Measurements from ENCODE around the gene KLK4. TPM values are rescaled to one million over a fixed set of nuclear protein-coding genes. Genes with fewer than 3 reads are reported as not detected.
"Not testable (repeated sequence)": the region's sequence is repeated elsewhere in the genome, so short reads cannot be mapped to it uniquely, and the experiment has no call there.

KLK4 gene
- polyA plus RNA-seq, 3 donors = not detected

DNA sequence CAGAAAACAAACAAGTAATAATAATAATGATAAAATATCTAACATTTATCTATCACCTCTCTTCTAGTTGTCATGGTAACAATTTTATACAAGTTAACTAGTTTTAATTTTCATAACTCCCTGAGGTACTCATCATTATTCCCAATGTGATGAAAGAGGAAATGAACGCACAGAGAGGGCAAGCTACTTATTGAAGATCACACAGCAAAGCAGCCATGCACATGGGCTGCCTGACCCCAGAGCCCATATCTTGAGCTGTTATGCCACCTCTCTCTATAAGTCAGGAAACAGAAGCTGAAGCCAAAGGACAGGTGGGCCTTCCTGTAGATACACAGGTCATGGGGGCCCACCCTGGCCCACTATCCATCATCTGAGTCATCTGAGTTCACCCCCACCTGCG is 4.9 kb upstream of the KLK4 start:
- DNase-seq (ENCODE audit: low read depth in 3 of 3, low spot score in 2 of 3) = no peak

DNA sequence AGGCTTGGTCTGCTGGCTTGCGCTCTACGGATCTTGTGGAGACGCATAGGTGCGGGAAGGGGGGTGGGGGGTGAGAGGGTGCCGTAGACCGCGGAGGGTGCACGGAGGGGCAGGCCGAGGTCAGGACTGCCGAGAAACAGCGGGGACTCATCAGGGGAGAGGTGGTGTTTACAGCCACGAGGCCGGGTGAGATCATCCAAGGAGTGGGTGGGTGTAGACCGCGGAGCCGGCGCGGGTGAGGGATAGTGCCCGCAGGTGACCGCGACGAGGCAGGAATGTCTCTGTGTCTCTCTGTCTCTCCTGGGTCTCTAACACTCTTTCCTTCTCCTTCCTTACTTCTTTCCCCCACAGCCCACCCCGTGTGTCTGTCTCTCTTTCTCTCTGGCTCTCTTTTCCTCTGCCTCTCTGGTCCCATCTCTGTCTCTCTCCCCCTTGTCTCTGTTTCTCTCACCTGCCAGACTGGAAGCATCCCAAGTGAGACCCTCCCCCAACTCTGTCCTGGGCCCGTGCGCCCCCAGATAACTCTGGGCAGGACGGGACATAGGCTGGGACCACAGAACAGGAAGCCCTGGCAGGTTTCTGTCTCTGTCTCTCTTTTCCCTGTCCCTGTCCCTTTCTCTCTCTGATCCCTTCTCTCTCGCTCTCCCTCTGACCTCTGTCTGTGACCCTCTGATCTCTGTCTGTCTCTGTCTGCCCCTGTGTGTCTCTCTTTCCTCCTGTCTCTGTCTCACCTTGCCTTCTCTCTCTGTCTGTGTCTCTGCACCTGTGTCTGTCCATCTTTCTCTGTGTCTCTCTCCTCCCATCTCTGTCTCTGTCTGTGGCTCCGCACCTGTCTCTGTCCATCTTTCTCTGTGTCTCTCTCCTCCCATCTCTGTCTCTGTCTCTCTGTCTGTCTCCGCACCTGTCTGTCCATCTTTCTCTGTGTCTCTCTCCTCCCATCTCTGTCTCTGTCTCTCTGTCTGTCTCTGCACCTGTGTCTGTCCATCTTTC is 1.8 kb upstream of the KLK4 start:
- no peak for DNase-seq (ENCODE audit: low read depth in 3 of 3, low spot score in 2 of 3)

DNA sequence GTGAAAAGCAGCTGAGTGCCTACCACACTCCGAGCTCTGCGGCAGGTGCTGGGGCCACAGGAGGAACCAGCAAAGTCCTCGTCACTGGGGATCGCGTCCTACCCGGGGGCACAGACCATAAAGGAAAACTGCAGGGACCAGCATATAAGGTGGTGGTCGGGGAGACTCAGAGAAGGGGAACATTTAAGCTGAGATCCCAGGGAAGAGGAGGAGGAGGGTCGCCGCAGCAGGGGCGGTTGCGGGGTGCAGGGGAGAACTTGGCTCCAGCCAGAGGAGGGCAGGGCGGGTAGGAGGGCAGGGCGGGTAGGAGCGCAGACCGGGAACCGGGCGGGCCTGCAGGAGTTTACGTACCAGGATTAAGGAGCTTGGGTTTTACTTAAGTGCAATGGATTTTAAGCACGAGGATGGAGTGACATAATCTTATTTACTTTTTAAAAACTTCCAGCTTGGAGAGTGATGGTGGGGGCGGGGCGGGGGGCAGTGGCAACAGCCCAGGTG is 956 bp upstream of the KLK4 start:
- no peak for DNase-seq (ENCODE audit: low read depth in 3 of 3, low spot score in 2 of 3)

DNA sequence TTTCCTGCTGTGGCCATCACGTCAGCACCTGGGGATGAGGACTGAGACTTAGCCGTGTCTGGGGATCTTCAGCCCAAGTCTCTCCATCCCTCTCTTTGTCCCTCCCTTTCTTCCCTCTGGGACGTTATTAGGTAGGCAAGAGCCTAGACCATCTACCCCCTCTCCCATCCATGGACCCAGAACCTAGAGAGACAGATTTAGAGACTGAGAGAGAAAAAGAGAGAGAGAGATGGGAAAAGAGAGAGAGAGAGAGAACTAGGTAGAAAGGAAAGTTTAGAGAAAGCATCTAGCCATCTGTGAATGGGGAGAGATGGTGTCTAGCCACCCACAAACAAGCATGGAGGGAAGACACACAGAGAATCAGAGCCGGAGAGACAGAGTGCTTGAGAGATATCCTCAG is 473 bp downstream of the KLK4 start:
- DNase-seq (ENCODE audit: low read depth in 3 of 3, low spot score in 2 of 3) = no peak

DNA sequence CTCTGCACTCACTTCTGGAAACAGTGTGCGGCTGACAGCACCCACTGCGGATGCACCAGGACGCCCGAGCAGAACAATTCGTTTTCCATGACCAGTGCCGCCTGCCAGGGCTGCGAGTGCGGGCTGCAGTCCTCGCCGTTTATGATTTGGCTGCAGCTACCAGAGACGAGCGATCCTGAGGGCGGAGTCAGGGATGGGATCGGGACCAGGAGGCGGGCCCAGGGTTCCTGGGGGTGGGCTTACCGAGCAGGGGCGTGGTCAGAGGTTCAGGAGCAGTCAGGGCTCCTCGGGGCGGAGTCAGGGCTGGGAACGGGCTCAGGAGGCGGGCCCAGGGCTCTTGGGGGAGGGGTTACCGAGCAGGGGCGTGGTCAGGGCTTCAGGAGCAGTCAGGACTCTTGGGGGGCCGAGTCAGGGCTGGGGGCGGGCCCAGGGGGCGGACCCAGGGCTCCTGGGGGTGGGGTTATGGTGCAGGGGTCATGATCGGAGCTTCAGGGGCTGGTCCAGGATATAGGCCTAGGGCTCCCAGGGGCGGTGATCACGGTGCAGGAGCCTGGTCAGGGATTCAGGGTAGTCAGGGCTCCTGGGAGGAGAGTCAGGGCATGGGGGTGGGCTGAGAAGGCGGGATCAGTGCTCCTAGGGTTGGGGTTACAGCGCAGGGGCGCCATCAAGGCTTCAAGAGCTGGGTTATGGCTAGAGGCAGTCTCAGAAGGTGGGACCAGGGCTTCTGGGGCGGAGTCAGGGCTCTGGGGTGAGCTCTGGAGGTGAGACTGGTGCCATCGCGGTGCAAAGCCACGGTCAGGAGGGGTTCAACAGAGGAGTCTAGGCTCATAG is 1.7 kb downstream of the KLK4 start:
- no peak for DNase-seq (ENCODE audit: low read depth in 3 of 3, low spot score in 2 of 3)

DNA sequence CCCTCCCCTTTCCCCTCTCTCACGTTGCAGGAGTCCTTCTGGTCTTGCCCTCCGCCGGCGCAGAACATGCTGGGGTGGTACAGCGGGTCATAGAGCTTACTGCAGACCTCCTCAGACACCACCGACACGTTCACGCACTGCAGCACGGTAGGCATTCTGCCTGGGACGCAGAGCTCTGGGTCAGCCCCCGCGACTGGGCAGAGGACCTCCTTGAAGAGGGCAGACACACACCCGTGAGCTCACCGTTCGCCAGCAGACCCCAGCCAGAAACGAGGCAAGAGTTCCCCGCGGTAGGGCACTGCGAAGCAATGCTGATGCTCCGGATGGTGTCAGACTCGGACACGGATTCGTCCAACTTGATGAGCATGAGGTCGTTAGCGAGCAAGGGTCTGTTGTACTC is 2.9 kb downstream of the KLK4 start:
- DNase-seq (ENCODE audit: low read depth in 3 of 3, low spot score in 2 of 3) = no peak

DNA sequence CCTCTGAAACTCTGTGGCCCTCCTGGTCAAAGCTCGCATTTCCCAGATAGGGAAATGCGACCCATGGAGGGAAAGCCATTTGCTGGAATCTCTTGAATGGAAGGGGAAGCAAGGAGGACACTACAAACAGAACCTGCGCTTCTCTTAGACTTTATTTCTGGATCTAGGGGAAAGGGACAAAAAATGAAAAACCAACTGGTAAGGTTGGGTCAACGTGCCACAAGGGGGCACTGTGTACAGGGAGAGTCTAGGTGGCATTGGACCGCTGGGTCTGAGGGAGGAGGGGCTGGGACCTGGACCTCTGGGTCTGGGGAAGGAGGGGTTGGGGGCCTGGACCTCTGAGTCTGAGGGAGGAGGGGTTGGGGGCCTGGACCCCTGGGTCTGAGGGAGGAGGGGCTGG is 5.0 kb downstream of the KLK4 start:
- no peak for DNase-seq (ENCODE audit: low read depth in 3 of 3, low spot score in 2 of 3)

DNA sequence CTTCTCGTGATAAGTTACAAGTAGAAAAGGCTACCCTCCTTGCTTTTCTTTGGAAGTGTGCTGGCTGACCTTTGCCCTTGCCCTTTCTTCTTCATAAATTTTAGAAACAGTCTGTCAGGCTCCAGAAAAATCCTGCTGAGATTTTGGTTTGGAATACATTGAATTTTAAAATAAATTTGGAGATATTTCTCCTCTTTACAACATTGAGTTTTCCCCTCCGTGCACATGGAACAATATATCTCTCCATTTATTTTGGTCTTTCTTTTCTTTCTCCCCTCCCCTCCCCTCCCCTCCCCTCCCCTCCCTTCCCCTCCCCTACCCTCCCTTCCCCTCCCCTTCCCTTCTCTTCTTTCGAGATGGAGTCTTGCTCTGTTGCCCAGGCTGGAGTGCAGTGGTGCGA is 8.6 kb downstream of the KLK4 start:
- DNase-seq (ENCODE audit: low read depth in 3 of 3, low spot score in 2 of 3) = no peak

DNA sequence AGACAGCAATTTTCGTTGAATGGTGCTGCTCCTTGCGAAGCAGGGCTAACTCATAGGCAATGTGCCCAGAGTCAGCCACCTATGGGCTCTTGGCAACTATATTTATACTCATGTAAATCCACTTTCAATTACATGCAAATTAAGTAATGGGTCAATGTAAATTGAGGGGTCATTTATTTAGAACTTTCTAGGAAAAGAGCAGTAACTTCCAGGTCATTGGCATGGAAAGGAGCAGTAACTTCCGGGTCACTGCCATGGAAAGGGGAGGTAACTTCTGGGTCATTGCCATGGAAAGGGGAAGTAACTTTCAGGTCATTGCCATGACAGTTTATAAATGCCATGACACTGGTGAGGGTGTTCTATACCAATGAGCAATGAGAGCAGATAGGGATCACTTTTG is 11.6 kb downstream of the KLK4 start:
- DNase-seq (ENCODE audit: low read depth in 3 of 3, low spot score in 2 of 3) = no peak

DNA sequence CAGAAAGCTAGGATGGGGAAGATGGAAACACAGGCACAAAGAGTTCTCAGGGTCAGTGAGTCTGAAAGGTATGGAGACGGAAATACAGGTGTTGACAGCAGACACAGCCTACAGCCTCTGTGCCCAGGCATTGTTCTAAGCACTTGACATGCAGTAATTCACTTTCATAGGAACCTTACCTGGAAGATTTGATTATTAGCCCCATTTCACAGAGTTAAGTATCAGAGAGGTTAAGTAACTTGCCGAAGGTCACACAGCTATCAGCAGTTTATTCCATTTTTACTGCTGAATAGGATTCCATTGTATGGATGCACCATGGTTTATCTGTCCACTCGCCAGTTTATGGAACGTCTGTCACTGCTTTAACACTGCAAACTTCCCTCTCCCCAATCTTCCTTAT is 13.2 kb downstream of the KLK4 start:
- no peak for DNase-seq (ENCODE audit: low read depth in 3 of 3, low spot score in 2 of 3)

DNA sequence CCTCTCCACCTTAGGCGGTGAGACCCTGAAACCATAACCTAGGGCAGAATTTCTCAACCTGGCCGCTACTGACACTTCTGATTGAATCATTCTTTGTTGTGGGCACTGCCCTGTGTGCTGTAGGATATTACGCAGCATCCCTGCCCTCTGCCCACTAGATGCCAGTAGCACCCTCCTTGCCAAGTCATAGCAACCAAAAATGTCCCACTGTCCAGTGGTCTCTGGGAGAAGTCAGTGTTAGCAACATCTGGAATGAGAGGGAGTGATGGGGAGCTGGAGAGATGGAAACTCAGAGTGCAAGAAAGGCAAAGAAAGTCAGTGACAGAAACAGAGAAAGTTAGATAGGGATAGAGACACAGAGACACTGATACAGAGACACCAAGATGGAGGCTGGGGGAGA is 13.6 kb downstream of the KLK4 start:
- DNase-seq (ENCODE audit: low read depth in 3 of 3, low spot score in 2 of 3) = no peak

DNA sequence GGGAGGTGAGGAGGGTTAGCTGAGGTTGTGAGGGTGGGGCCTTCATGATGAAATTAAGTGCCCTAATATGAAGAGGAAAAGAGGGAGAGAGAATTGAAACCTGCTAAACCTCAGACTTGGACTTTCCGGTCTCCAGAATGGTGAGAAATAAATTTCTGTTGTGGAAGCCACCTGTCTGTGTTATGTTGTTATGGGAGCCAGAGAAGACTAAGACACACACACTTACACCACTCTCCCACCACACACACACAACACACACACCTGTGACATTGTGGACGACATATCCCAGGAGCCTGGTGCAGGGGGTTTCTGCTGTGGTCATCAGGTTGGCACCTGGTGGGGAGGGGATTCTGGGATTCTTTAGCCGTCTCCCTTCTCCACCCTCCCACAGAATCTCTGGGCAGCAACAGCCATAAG is 14.0 kb downstream of the KLK4 start:
- no peak for DNase-seq (ENCODE audit: low read depth in 3 of 3, low spot score in 2 of 3)

DNA sequence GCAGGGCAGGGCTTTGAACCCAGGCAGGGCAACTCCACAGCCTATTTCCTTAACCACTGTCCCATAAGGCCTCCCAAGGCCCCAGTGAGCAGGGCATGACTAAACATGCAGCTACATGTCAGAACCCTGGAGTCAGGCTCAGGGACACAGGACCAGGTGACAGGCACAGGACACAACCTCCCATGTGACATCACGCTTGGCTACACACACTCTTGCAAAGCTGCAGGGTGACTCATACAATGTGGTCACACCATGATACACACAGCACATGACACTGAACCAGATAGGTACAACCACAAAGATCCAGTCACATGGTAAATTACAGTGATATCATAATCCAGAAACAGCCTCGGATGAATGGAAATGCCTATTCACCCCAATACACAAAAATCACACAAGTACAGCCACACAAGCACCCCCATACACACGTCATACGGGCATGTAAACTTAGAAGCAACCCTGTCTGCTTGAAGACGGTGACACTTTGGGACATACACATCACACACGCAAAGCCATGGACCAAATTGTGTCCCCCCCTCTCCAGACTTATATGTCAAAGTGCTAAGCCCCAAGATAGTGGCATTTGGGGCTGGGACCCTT is 14.5 kb downstream of the KLK4 start:
- peak in 1 of 3 donors; percentile 39 for DNase-seq (ENCODE audit: low read depth in 3 of 3, low spot score in 2 of 3)

DNA sequence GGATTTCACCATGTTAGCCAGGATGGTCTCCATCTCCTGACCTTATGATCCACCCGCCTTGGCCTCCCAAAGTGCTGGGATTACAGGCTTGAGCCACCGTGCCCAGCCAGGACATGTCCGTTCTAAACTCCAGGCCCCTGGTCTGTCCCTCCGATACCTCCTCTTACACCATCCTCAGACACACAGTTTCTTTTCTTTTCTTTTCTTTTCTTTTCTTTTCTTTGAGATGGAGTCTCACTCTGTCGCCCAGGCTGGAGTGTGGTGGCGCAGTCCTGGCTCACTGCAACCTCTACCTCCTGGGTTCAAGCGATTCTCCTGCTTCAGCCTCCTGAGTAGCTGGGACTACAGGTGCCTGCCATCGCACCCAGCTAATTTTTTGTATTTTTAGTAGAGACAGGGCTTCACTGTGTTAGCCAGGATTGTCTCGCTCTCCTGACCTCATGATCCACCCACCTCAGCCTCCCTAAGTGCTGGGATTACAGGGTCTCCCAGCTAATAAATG is 15.1 kb downstream of the KLK4 start:
- DNase-seq (ENCODE audit: low read depth in 3 of 3, low spot score in 2 of 3) = not testable (repeated sequence)

DNA sequence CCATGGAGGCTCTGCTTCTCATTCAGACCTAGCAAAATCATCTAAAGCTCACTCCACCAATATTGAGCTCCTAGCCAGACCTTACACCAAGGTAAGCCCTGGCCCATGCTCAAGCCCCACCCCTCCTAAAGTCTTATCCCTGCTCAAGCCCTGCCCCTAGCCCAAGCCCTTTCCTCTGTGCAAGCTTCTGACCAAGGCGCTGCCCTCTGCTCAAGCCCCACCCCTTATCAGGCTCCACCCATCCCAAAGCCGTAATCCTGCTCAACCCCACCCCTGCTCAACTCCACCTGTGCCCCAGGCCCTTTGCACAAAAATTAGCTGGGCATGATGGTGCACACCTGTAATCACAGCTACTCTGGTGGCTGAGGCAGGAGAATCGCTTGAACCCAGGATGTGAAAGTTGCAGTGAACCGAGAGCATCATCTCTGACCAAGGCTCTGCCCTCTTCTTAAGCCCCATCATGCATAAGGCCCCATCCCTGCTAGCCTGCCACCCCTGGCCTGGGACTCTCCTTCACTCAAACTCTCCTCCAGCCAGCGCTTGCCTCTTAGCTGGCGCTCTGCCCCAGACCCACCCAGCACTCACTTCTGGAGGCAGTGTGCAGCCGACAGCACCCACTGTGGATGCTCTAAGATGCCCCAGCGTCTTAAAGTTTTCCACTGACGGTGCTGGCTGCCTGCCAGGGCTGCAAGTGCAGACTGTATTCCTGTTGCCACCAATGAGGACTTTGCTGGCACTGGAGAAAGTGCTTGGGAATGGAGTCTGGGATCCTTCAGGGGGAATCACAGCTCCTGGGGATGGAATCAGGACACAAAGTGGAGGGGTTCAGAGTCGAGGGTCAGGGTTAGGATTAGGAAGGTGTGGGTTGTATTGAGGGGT is 16.5 kb downstream of the KLK4 start:
- no peak for DNase-seq (ENCODE audit: low read depth in 3 of 3, low spot score in 2 of 3)

DNA sequence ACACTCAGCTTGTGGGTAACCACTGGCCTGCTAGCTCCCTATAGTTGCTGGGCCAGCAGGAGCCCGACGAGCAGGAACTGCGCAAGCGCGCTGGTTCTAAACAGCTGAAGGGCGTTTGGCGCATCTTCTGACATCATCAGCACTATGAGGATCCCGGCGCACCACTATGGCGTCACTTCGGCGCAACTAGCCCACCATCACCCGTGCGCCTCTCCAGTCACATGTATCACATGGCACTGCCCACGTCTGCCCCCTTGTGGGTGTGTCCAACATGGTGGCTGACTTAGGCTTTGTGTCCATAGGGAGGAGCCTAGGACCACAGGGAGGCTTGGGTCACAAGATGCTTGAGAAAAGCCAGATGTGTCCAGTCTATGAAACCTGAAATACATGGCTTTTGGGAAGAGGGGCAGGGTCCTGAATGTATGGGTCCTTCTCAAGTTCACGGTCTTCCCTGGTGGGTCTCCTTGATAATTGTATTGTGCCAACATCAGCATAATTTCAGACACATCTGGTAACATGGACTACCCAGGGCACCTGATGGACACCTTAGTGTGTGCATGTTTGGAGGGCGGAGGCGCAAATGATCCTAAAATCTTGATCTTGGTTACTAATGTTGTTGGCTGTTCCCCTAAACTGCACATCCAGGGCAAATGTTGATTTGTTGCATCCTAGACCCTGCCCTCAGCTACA is 18.0 kb downstream of the KLK4 start:
- no peak for DNase-seq (ENCODE audit: low read depth in 3 of 3, low spot score in 2 of 3)

DNA sequence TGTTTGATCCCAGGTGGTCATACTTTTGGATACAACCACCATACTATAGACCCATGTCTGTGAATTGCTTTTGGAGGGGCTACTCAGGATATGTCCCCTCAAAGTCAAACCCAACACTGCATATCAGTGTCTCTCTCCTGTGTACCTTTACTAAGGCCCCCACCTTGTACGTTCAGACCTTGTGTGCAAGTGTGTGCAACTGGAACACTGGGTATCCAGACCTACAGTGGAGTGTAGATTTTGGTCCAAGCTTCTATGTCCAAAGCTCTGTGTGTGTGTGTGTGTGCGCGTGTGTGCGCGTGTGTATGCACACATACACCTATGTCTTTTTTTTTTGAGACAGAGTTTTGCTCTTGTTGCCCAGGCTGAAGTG is 20.0 kb downstream of the KLK4 start:
- DNase-seq (ENCODE audit: low read depth in 3 of 3, low spot score in 2 of 3) = no peak

DNA sequence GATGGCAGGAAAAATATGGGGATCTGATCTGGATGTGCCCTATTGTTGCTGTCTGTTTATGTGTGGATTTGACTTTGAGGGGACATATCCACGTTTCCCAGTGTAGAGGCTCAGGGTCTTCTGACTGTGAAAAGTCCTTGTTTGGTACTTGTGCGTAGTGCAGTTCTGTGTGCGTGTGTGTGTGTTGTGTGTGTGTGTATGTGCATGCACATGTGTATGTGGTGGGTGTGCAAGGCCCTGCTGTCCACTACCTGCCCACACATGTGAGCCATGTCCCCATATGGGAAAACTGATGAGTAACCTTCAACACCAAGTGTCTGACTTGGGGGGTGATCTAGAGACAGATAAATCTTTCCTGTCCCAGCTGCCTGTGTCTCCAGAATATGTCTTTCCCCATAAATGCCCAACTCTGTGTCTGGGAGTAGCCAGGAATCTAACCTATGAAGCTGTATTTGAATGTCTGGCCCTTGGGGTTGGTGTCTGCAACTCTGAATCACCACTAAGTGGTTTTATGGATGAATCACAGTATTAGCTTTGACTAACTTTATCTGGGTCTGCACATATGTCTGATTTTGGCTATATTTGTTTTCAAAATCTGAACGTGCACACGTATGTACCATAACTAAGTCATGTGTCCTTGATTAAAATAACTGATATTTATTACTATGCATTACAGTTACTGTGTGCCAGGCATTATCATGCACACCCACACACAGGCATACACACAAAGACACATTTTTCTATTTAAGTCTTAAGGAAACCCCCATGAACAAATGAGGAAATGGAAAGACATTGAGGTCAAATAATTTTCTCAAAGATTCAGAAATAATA is 20.6 kb downstream of the KLK4 start:
- DNase-seq (ENCODE audit: low read depth in 3 of 3, low spot score in 2 of 3) = no peak

DNA sequence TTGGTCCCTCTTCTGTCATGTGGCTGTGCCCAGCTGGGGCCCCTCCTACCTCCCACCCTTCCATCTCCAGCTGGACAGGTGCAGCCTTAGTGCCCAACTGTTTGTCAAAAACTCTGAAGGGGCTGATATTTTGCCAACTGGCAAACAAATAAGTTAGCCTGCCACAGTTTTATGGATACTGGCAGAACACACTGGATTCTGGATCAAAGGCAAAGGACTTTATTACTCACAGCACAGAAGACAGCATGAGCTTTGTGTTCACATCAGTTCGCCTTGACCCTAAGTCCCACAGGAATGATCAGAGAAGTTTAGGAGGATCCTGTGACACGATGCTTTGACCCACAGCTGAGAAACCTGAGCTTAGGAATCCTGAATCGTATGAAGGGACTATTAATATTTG is 21.6 kb downstream of the KLK4 start:
- DNase-seq (ENCODE audit: low read depth in 3 of 3, low spot score in 2 of 3) = no peak

Measured in right renal cortex interstitium (tissue), 3 donors.